HG03039 (cell line): Measurements from ENCODE around the gene COPS4.

Experiments
- ATAC-seq: cut with Tn5 transposase; IDR thresholded peaks from one replicate; pipeline ENCODE4 v1.9.1; 2021; ENCODE audit warnings: mild to moderate bottlenecking, moderate library complexity; ENCODE audit not compliant: unreplicated experiment

Gene COPS4

GRCh38 chr4:83115656-83116285 lies 80.8 kb downstream of the COPS4 start:
- no peak for ATAC-seq

GRCh38 chr4:83118869-83119268 lies 83.9 kb downstream of the COPS4 start:
- no peak for ATAC-seq

GRCh38 chr4:83121246-83121645 lies 86.3 kb downstream of the COPS4 start:
- no peak for ATAC-seq

GRCh38 chr4:83124111-83124780 lies 89.3 kb downstream of the COPS4 start:
- no peak for ATAC-seq
